ENCODE measurements around the gene NSMF. TPM values are rescaled to one million over a fixed set of nuclear protein-coding genes. Genes with fewer than 3 reads are reported as not detected.

The NSMF gene
- total and polyA plus RNA-seq, 8 donors: 29.5 to 46.5 (median 36.3) TPM

DNA sequence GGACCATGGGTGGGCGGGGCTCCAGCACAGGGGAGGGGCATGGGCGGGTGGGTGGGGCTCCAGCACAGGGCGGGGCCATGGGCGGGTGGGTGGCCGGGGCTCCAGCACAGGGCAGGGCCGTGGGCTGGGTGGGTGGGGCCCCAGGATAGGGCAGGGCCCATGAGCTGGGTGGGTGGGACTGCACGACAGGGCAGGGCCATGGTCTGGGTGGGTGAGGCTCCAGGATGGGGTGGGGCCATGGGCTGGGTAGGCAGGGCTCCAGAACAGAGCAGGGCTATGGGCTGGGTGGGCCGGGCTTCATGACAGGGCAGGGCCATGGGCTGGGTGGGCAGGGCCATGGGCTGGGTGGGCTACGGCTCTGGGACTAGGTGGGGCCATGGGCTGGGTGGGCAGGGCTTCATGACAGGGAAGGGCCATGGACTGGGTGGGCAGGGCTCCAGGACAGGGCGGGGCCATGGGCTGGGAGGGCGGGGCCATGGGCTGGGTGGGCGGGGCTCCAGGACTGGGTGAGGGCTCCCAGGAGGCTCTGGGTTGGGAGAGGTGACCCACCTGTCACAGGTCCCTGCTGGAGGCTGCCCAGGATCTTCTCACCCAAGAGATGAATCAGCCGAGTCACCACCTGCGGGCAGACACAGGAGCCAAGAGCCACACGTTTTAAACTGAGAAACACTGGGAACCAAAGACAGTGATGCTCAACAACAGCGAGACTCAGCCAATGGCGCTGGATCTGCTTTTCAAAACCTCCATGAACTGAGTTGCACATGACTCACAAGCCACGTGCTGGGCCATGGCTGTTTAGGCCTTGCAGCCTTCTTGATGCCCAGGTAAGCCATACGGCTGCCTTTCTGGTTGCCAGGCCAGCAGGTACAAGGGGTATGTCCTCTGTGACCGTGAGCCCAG, 33.6 kb upstream of the NSMF start:
- peak in 1 of 4 donors; percentile 57 for DNase-seq
- Histone ChIP-seq H3K4me3 (no peak overlapping the region), H3K4me1 (no peaks in the 10 kb centered on the region), H3K27ac (no peak overlapping the region), H3K36me3 (no peaks in the 10 kb centered on the region), H3K9me3 (no peaks in the 10 kb centered on the region), H3K27me3 (no peaks in the 10 kb centered on the region)
- TF ChIP-seq, protein P1, sequence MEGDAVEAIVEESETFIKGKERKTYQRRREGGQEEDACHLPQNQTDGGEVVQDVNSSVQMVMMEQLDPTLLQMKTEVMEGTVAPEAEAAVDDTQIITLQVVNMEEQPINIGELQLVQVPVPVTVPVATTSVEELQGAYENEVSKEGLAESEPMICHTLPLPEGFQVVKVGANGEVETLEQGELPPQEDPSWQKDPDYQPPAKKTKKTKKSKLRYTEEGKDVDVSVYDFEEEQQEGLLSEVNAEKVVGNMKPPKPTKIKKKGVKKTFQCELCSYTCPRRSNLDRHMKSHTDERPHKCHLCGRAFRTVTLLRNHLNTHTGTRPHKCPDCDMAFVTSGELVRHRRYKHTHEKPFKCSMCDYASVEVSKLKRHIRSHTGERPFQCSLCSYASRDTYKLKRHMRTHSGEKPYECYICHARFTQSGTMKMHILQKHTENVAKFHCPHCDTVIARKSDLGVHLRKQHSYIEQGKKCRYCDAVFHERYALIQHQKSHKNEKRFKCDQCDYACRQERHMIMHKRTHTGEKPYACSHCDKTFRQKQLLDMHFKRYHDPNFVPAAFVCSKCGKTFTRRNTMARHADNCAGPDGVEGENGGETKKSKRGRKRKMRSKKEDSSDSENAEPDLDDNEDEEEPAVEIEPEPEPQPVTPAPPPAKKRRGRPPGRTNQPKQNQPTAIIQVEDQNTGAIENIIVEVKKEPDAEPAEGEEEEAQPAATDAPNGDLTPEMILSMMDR (IDR thresholded peaks at IDR 0.05): no peak
- intact Hi-C loops (cut with DNase I): no loop called here
- no peak for ATAC-seq

DNA sequence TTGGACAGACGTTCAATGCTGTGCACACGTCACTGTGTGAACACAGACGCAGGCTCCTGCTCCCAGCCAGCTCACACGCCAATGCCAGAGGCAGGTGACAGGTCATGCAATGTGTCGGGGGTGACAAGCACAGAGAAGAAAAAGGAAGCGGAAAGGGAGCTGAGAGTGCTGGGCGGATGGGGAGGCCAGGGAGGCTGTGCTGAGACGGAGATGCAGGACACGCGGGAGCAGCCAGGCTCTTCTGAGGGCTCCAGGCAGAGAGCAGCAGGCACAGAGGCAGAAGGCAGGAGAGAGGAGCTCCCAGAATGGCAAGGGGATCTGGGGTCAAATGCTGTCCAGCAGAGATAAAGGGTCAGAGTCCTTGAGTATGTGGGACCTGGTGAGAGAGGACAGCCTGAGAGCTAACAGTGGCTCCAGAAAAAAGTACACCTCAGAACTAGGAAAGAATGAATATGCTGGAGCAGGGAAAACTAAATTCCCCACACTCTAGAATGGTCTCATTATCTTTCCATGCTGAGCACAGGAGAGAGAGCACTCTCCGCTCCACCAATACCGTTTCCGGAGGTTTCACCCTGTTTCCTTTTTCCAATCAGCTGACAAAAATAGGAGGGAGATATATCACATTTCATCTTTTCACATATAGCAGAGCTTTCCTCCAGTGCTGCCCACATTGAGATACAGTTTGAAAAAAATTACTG, 32.8 kb upstream of the NSMF start:
- ATAC-seq: no peak
- Histone ChIP-seq H3K36me3 (no peaks in the 10 kb centered on the region), H3K27ac (no peak overlapping the region), H3K4me1 (no peaks in the 10 kb centered on the region), H3K4me3 (no peak overlapping the region), H3K9me3 (no peaks in the 10 kb centered on the region), H3K27me3 (no peaks in the 10 kb centered on the region)
- peak in 1 of 4 donors; percentile 28 for DNase-seq
- TF ChIP-seq, protein P1 (IDR thresholded peaks at IDR 0.05): no peak
- intact Hi-C loops (cut with DNase I): no loop called here

DNA sequence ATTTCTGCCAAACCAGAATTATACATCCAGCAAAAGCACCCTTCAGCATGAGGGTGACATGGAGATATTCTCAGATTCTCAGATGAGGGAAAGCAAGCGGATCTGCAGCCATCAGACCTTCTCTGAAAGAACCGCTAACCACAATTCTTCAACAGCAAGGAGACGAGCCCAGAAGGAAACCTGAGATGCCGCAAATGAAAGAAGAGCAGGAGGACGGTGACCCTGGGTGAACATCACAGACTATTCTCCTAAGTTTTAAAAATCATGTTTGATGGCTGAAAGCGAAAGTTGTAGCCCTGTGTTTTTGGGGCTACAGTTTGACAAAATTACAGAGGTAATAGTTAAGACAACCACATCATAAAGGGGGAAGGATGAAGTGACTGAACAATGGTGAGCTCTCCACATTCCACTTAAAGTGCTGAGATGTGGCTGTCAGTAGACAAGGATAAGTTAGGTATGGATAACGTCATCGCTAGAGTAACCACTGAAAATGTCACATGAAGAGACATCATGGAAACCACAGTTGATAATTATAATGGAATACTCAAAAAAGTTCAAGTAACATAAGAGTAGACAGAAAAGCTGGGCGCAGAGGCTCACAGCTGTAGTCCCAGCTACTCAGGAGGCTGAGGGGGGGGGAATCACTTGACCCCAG, 31.5 kb upstream of the NSMF start:
- H3K9me3 ChIP-seq: no peaks in the 10 kb centered on the region
- TF ChIP-seq, protein P1 (IDR thresholded peaks at IDR 0.05): no peak
- no peaks in the 10 kb centered on the region for H3K4me1 ChIP-seq
- DNase-seq (no peak), ATAC-seq (no peak)
- H3K36me3 ChIP-seq: no peaks in the 10 kb centered on the region
- intact Hi-C loops (cut with DNase I): no loop called here
- no peaks in the 10 kb centered on the region for H3K27me3 ChIP-seq
- H3K27ac ChIP-seq: no peak overlapping the region
- no peak overlapping the region for H3K4me3 ChIP-seq

DNA sequence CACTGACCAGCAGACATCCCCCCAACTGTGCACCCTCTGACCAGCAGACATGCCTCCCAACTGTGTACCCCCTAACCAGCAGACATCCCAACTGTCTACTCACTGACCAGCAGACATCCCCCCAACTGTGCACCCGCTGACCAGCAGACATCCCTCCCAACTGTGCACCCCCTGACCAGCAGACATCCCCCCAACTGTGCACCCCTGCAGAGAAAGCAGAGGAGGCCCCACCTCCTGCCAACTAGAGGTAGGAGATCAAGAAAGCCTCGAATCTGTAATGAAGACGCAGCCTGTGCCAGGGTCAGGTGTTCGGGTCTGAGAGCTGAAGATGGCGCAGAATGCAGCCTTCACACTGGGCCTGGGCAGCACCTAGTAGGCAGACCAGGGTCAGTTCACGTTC, 29.8 kb upstream of the NSMF start:
- intact Hi-C loops (cut with DNase I): no loop called here
- H3K9me3 ChIP-seq: no peaks in the 10 kb centered on the region
- peak in 1 of 4 donors; percentile 30 for DNase-seq
- H3K4me1 ChIP-seq: no peaks in the 10 kb centered on the region
- H3K4me3 ChIP-seq: no peak overlapping the region
- ATAC-seq: no peak
- H3K27me3 ChIP-seq: no peaks in the 10 kb centered on the region
- no peak overlapping the region for H3K27ac ChIP-seq
- H3K36me3 ChIP-seq: no peaks in the 10 kb centered on the region
- TF ChIP-seq, protein P1 (IDR thresholded peaks at IDR 0.05): no peak

DNA sequence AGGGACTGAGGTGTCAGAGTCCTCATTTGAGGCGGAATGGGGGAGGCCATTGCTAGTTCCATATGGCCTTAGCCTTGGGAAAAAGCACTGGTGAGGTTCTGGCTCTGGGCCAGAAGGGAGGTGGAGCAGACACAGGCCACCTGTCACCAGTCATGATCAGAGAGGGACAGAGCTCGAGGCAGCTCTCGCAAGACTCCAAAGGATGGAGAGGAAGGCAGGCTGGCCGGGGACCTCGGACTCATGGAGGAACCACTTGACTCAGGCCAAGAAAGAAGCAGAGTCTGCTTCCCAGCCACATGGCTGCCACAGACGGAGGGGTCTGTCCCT, 29.2 kb upstream of the NSMF start:
- Histone ChIP-seq H3K4me1 (no peaks in the 10 kb centered on the region), H3K9me3 (no peaks in the 10 kb centered on the region), H3K27me3 (no peaks in the 10 kb centered on the region), H3K4me3 (no peak overlapping the region), H3K27ac (no peak overlapping the region), H3K36me3 (no peaks in the 10 kb centered on the region)
- intact Hi-C loops (cut with DNase I): no loop called here
- DNase-seq: peak in 3 of 4 donors; percentile 51 to 71 (median 64)
- ATAC-seq: no peak
- TF ChIP-seq, protein P1 (IDR thresholded peaks at IDR 0.05): no peak
